ENCODE results near the gene ZNF581.

Gene ZNF581

DNA sequence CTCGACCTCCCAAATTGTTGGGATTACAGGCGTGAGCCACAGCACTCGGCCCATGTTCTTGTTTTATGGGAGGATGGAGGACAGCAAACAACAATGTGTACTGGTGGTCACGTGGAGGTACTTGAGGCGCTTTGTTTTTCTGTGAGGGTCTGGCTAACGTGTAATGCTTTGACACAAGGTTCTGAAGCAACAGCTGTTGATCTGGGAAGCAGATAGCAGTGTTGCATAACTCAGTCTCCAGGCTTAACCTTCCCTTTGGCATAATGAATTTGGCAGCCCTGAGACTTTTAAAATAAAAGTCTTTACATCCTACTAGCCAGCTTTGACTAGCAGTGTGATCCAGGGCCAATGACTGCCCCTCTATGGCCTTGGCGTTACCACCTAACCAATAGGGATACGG lies 9.6 kb upstream of the ZNF581 start:
- no peak for DNase-seq

DNA sequence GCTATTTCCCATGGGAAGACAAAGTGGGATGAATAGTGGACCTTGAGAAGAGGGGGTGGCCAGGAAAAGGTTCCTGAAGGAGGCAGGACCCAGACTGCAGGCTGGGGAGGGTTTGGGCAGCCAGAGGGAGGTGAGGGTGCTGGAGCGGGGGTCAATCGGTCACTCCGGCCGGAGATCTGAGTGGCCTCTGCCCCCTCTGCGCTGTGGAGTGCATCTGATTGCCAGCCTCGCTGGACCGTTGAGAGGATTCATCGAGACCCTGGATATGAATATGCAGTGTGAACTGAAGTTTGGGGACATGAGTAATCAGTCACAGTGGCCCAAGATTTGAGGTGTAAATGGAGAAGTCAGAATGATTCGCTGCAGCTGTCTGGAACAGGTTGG lies 8.1 kb upstream of the ZNF581 start:
- DNase-seq, result no peak

DNA sequence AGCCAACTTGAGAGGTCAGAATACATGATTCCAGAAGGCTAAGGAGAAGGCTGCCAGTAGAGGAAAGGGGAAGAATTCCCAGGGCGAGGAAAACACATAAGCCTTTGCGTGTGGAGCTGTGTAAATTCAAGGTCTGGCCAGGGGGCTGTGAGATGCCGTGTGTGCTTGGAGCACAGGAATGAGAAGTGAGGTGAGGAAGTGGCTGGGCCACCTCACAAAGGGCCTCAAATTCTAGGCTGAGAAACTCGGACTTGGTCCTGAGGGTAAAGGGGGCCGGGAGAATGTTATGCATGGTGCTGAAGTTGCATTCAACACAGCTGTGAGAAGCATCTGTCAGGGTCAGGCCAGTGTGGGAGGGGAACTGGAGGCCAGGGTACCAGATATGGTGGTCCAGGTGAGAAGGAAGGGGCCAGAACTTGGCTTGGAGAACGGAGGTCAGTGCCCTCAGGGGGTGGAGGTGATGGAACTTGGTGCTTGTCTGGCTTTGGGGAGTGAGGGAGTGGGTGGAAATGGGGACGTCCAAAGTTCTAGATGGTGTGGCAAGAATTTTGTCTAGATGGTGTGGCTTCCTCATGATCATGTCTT lies 7.5 kb upstream of the ZNF581 start:
- no peak for DNase-seq

GRCh38 chr19:55636723-55637122 lies 6.7 kb upstream of the ZNF581 start:
- no peak for DNase-seq

GRCh38 chr19:55637534-55637933 lies 5.9 kb upstream of the ZNF581 start:
- DNase-seq, result no peak

DNA sequence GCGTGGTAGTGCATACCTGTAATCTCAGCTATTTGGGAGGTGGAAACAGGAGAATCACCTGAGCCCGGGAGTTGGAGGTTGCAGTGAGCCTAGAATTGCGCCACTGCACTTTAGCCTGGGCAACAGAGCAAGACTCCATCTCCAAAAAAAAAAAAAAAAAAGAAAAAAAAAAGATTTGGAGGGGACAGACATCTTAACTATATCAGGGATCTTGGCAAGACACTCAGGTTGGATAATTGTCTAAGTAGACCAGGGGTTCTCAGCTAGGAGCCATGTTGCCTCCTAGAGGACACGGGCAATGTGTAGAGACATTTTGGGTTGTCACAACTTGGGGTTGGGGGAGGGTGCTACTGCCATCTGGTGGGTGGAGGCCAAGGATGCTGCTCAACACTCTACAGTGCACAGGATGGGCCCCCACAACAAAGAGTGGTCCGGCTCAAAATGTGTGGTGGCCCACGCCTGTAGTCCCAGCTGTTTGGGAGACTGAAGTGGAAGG lies 4.5 kb upstream of the ZNF581 start:
- no peak for DNase-seq

GRCh38 chr19:55640043-55640576 lies 3.3 kb upstream of the ZNF581 start:
- peak; percentile 34 for DNase-seq

DNA sequence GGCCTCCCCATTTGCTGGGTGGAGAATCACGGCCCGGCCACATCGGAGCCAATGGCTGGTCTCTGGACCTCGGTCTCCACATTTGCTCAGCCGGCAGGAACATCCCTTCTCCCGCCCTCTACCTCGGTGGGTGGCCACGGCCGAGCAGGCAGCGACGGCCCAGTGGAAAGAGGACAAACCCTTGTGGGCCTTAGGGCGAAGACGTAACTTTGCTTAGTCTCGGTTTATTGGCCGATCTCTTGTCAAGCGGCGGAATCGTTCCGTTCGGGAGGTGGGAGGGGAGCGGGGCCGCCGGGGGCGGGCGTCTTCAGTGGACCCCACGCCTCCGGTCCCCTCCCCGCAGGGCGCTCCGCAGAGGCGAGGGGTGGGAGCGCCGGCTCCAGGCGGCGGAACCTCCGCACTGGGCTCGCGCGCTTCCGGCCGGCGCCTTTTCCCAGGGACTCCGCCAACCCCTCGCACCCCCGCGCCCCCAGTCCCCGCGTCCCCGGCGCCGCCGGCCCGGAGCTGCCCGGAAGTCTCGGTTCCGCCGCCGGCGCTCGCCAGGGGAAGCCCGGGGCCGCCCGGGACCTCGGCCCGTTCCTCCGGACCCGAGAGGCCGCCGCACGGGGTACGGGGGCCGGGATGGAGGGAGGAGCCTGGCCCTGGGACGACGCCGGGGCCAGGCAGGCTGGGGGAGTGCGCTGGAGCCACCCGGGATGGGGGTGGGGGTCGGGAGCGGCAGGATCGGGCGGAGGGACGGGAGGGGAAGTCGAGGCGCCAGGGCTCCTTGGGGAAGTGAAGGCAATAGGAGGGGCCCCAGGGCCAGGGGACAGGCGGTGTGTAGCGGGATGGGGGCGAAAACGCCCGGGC lies 2.6 kb upstream of the ZNF581 start, which contains the start of gene ZNF580:
ZNF580 (plus strand) TSS at position 426 of the 849 bp plus-strand sequence. CDS start 1,507 bp downstream, outside the sequence.
- DNase-seq, result peak; percentile 42

DNA sequence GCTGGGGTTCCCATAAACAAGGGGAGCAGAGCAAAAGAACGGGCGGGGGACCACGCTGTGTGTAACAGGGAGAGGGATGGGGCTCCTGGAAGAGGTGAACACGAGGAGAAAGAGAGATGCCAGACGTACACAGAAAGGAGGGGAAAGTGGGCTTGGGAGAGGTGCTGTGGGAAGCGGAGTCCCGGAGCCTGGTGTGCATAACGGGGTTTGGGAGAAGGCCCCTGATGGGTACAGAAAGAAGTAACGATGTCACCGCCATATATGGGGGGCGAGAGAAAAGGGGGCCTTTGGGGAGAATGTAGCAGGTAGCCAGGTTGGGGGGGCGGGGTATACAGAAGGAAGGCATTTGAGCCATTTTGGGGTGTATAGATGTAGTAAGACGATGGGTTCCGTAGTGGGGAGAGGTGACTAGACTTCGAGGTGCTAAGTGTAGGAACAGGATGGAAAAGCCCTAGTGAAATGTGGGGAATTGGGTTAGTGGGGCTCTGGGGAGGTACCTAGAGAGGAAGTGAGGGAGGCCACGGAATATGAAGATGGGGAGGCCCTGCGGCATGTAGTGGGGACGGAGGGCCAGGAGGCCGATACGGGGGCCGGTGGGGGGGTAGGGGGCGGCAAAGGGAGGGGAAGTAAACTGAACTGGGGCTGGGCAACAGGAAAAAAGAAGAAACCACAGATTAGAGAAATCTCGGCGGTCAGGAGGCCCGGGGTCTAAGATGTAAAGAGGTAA lies 1.9 kb upstream of the ZNF581 start:
- DNase-seq, result no peak

DNA sequence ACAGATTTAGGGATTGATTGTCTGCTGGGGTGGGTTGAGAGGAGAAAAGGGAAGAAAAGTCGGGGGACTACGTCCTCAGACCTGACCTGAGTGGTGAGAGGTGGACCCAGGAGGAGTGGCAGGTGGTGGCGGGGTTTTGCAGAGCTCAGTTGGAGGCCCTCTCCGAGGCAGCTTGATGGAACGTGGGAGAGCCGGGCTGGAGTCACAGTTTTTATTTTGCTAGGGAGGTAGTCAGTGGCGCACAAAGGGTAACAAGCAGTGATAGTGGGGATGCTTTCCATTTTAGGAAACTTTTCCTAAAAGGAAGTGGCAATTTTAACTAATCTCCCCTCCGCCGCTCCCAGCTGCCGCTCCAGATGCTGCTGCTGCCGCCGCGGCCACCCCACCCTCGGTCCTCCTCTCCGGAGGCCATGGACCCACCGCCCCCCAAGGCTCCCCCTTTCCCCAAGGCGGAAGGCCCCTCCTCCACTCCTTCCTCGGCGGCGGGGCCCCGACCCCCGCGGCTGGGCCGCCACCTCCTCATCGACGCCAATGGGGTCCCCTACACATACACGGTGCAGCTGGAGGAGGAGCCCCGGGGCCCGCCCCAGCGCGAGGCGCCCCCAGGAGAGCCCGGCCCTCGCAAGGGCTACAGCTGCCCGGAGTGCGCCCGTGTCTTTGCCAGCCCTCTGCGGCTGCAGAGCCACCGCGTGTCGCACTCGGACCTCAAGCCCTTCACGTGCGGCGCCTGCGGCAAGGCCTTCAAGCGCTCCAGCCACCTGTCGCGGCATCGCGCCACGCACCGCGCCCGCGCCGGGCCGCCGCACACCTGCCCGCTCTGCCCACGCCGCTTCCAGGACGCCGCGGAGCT lies 1.1 kb upstream of the ZNF581 start:
- DNase-seq, result no peak

DNA sequence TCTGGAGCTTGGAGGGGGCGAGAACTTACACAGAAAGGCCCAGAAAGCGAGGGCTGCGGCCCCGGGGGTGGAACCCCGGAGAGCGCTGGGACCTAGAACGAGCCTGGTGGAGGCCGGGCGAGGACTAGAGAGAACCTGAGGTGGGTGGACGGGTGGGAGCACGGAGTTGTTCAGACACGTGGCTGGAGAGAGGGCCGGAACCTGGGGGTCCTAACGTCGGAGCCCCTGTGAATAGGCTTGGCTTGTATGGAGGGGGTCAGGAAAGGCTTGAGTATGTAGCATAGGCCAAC lies 383 bp downstream of the ZNF581 start:
- peak; percentile 16 for DNase-seq

GRCh38 chr19:55644191-55644833 lies 863 bp downstream of the ZNF581 start:
- DNase-seq, result no peak

DNA sequence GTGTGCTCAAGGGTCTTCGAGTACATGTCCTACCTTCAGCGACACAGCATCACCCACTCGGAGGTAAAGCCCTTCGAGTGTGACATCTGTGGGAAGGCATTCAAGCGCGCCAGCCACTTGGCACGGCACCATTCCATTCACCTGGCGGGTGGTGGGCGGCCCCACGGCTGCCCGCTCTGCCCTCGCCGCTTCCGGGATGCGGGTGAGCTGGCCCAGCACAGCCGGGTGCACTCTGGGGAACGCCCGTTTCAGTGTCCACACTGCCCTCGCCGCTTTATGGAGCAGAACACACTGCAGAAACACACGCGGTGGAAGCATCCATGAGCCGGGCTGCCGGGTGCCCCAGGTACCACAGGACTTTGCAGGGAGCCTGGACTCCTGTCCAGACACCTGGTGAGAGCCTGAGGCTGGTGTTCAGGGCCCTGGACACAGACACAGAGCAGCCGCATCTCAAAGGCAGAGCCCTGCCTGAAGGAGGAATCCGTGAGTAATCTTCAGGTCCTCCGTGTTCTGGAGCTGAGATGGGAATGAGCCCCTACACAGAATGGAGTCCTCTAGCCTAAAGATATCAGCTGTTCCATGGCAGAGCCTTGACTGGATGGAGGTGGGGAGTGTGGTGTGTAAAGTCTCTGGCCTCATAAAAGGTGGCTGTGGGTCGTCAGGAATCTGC lies 1.5 kb downstream of the ZNF581 start:
- DNase-seq, result no peak

GRCh38 chr19:55645512-55645881 lies 2.0 kb downstream of the ZNF581 start:
- no peak for DNase-seq

GRCh38 chr19:55646889-55647731 lies 3.7 kb downstream of the ZNF581 start:
- peak; percentile 24 for DNase-seq

GRCh38 chr19:55647732-55648584 lies 4.5 kb downstream of the ZNF581 start, which contains the start of gene CCDC106:
TSS of gene CCDC106 (plus strand) at chr19:55648212. CDS start at chr19:55649047, 835 bp downstream.
- peak; percentile 79 for DNase-seq

DNA sequence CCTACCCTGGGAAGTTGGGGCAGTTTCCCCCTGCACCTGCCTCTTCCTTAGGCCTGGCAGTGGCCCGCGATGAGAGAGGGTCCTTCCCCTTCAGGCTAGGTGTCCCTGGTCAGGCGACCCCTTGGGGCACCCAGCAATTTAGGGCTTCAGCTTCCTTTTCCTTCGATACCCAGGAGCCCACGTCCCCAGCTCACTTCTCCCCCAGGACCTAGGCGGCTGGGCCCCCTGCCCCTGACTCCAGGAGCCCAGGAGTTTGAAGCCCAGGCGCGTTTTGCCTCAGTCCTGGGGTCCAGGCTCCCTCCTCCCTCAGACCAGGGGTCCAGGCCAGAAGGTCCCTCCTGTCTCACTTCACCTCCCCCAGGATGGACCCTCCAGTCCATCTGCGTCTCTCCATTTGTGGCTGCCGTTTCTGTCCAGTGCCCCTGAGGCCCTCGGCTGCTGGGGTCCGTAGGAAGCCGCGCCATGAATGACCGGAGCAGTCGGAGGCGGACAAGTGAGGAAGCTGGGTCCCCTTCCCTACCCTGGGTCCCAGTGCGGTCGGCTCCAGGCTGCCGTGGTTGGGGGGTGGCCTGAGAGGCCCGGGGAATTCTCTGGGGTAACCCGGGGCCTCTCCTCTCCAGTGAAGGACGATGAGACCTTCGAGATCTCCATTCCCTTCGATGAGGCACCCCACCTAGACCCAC lies 5.3 kb downstream of the ZNF581 start:
- DNase-seq, result no peak

GRCh38 chr19:55649268-55650125 lies 6.0 kb downstream of the ZNF581 start:
- no peak for DNase-seq

Measured in NCI-H1105 treated with DMSO at 0.1 percent for 48 hours (cell line).